Dendritic cell treated with granulocyte-macrophage colony-stimulating factor and Interleukin-4, amounts not matched to agents 40 ng/mL and 50 ng/mL, for 4 days (primary cell): Measurements from ENCODE around the gene UROC1.

Experiments used
- H3K27ac Mint-ChIP-seq: one replicate; pipeline ENCODE4 v1.8.0; 2022; ENCODE audit warnings: mild to moderate bottlenecking, mixed read lengths
- H3K27me3 Mint-ChIP-seq: one replicate; pipeline ENCODE4 v1.8.0; 2022; ENCODE audit warnings: mild to moderate bottlenecking, mixed read lengths
- H3K36me3 Mint-ChIP-seq: one replicate; pipeline ENCODE4 v1.8.0; 2022; ENCODE audit warnings: low read depth, mixed read lengths
- H3K4me1 Mint-ChIP-seq: one replicate; pipeline ENCODE4 v1.8.0; 2022; ENCODE audit warnings: low read depth, mixed read lengths
- H3K4me3 Mint-ChIP-seq: one replicate; pipeline ENCODE4 v1.8.0; 2022; ENCODE audit warnings: mild to moderate bottlenecking, moderate library complexity, mixed read lengths
- H3K9me3 Mint-ChIP-seq: one replicate; pipeline ENCODE4 v1.8.0; 2022; ENCODE audit warnings: mixed read lengths
- intact Hi-C: fragments of 100-400 bp; cut with micrococcal nuclease; formaldehyde crosslinking; loops from one replicate; pipeline ENCODE4 v1.15.0; 2022

The UROC1 gene

GRCh38 chr3:126461450-126462070 lies 56.0 kb downstream of the UROC1 start:
- no peaks in the 10 kb centered on the region for H3K27me3 Mint-ChIP-seq
- no peaks in the 10 kb centered on the region for H3K9me3 Mint-ChIP-seq
- no peak overlapping the region for H3K4me3 Mint-ChIP-seq
- H3K4me1 Mint-ChIP-seq = peaks cover 25% of the 10 kb centered on the region
- intact Hi-C loops = no loop called here
- peaks cover 91% of the 10 kb centered on the region for H3K36me3 Mint-ChIP-seq
- no peak overlapping the region for H3K27ac Mint-ChIP-seq

GRCh38 chr3:126460381-126460780 lies 57.2 kb downstream of the UROC1 start:
- H3K36me3 Mint-ChIP-seq = peaks cover 94% of the 10 kb centered on the region
- H3K4me3 Mint-ChIP-seq = no peak overlapping the region
- no peaks in the 10 kb centered on the region for H3K9me3 Mint-ChIP-seq
- no peak overlapping the region for H3K27ac Mint-ChIP-seq
- peaks cover 13% of the 10 kb centered on the region for H3K4me1 Mint-ChIP-seq
- H3K27me3 Mint-ChIP-seq = no peaks in the 10 kb centered on the region
- intact Hi-C loops = no loop called here

GRCh38 chr3:126459763-126460127 lies 57.8 kb downstream of the UROC1 start:
- Mint-ChIP-seq H3K27me3 (no peaks in the 10 kb centered on the region), H3K9me3 (no peaks in the 10 kb centered on the region)
- intact Hi-C loops = no loop called here

GRCh38 chr3:126459111-126459762 lies 58.3 kb downstream of the UROC1 start:
- H3K4me3 Mint-ChIP-seq = no peak overlapping the region
- no peak overlapping the region for H3K27ac Mint-ChIP-seq
- intact Hi-C loops = no loop called here
- H3K9me3 Mint-ChIP-seq = no peaks in the 10 kb centered on the region
- H3K4me1 Mint-ChIP-seq = peaks cover 2% of the 10 kb centered on the region
- peaks cover 94% of the 10 kb centered on the region for H3K36me3 Mint-ChIP-seq
- H3K27me3 Mint-ChIP-seq = no peaks in the 10 kb centered on the region

More at GRCh38 chr3:126459763-126460127, 57.8 kb downstream of the UROC1 start:
- Mint-ChIP-seq H3K4me1 (peaks cover 7% of the 10 kb centered on the region), H3K27ac (no peak overlapping the region), H3K4me3 (no peak overlapping the region), H3K36me3 (peaks cover 94% of the 10 kb centered on the region)

GRCh38 chr3:126456766-126457388 lies 60.7 kb downstream of the UROC1 start:
- no peaks in the 10 kb centered on the region for H3K27me3 Mint-ChIP-seq
- H3K4me1 Mint-ChIP-seq = no peaks in the 10 kb centered on the region
- H3K9me3 Mint-ChIP-seq = no peaks in the 10 kb centered on the region
- H3K4me3 Mint-ChIP-seq = no peak overlapping the region
- peaks cover 89% of the 10 kb centered on the region for H3K36me3 Mint-ChIP-seq
- H3K27ac Mint-ChIP-seq = no peak overlapping the region
- intact Hi-C loops = no loop called here

GRCh38 chr3:126456211-126456610 lies 61.4 kb downstream of the UROC1 start:
- H3K9me3 Mint-ChIP-seq = no peaks in the 10 kb centered on the region
- no peaks in the 10 kb centered on the region for H3K4me1 Mint-ChIP-seq
- no peak overlapping the region for H3K4me3 Mint-ChIP-seq
- H3K27ac Mint-ChIP-seq = no peak overlapping the region
- intact Hi-C loops = no loop called here
- no peaks in the 10 kb centered on the region for H3K27me3 Mint-ChIP-seq
- peaks cover 89% of the 10 kb centered on the region for H3K36me3 Mint-ChIP-seq

GRCh38 chr3:126454437-126455198 lies 63.0 kb downstream of the UROC1 start:
- Mint-ChIP-seq H3K27me3 (no peaks in the 10 kb centered on the region), H3K9me3 (no peaks in the 10 kb centered on the region), H3K4me3 (no peak overlapping the region), H3K36me3 (peaks cover 91% of the 10 kb centered on the region), H3K4me1 (no peaks in the 10 kb centered on the region), H3K27ac (no peak overlapping the region)
- intact Hi-C loops = no loop called here

- H3K4me3 Mint-ChIP-seq = no peak overlapping the region
- H3K27ac Mint-ChIP-seq = no peak overlapping the region
- intact Hi-C loops = no loop called here
- H3K36me3 Mint-ChIP-seq = peaks cover 91% of the 10 kb centered on the region
- H3K9me3 Mint-ChIP-seq = no peaks in the 10 kb centered on the region
- no peaks in the 10 kb centered on the region for H3K27me3 Mint-ChIP-seq
- H3K4me1 Mint-ChIP-seq = no peaks in the 10 kb centered on the region
These were observed 63.5 kb downstream of the UROC1 start for GRCh38 chr3:126454025-126454424.

GRCh38 chr3:126452213-126452612 lies 65.4 kb downstream of the UROC1 start:
- Mint-ChIP-seq H3K27me3 (no peaks in the 10 kb centered on the region), H3K4me1 (no peaks in the 10 kb centered on the region), H3K36me3 (peaks cover 89% of the 10 kb centered on the region), H3K27ac (no peak overlapping the region), H3K9me3 (no peaks in the 10 kb centered on the region), H3K4me3 (no peak overlapping the region)
- intact Hi-C loops = no loop called here

- peaks cover 87% of the 10 kb centered on the region for H3K36me3 Mint-ChIP-seq
- H3K4me1 Mint-ChIP-seq = no peaks in the 10 kb centered on the region
- H3K4me3 Mint-ChIP-seq = no peak overlapping the region
- no peaks in the 10 kb centered on the region for H3K27me3 Mint-ChIP-seq
- intact Hi-C loops = no loop called here
- no peaks in the 10 kb centered on the region for H3K9me3 Mint-ChIP-seq
- no peak overlapping the region for H3K27ac Mint-ChIP-seq
These were observed 66.1 kb downstream of the UROC1 start for GRCh38 chr3:126451511-126451910.

- intact Hi-C loops = no loop called here
- H3K4me3 Mint-ChIP-seq = no peak overlapping the region
- H3K4me1 Mint-ChIP-seq = no peaks in the 10 kb centered on the region
- no peaks in the 10 kb centered on the region for H3K27me3 Mint-ChIP-seq
- H3K36me3 Mint-ChIP-seq = peaks cover 87% of the 10 kb centered on the region
- no peaks in the 10 kb centered on the region for H3K9me3 Mint-ChIP-seq
- H3K27ac Mint-ChIP-seq = no peak overlapping the region
These were observed 66.8 kb downstream of the UROC1 start for GRCh38 chr3:126450744-126451143.

GRCh38 chr3:126450219-126450618 lies 67.4 kb downstream of the UROC1 start:
- Mint-ChIP-seq H3K36me3 (peaks cover 87% of the 10 kb centered on the region), H3K27me3 (no peaks in the 10 kb centered on the region), H3K27ac (no peak overlapping the region), H3K4me3 (no peak overlapping the region), H3K4me1 (no peaks in the 10 kb centered on the region), H3K9me3 (no peaks in the 10 kb centered on the region)
- intact Hi-C loops = no loop called here

GRCh38 chr3:126449621-126450051 lies 67.9 kb downstream of the UROC1 start:
- Mint-ChIP-seq H3K27me3 (no peaks in the 10 kb centered on the region), H3K27ac (no peak overlapping the region), H3K9me3 (no peaks in the 10 kb centered on the region), H3K36me3 (peaks cover 84% of the 10 kb centered on the region), H3K4me1 (no peaks in the 10 kb centered on the region), H3K4me3 (no peak overlapping the region)
- intact Hi-C loops = no loop called here

GRCh38 chr3:126448893-126449180 lies 68.7 kb downstream of the UROC1 start:
- H3K36me3 Mint-ChIP-seq = peaks cover 77% of the 10 kb centered on the region

More at GRCh38 chr3:126448893-126449180, 68.7 kb downstream of the UROC1 start:
- no peak overlapping the region for H3K27ac Mint-ChIP-seq
- no peaks in the 10 kb centered on the region for H3K4me1 Mint-ChIP-seq
- intact Hi-C loops = no loop called here
- no peak overlapping the region for H3K4me3 Mint-ChIP-seq
- H3K9me3 Mint-ChIP-seq = no peaks in the 10 kb centered on the region
- H3K27me3 Mint-ChIP-seq = no peaks in the 10 kb centered on the region
